ENCODE data around the gene OXGR1. TPM values are rescaled to one million over a fixed set of nuclear protein-coding genes. Genes with fewer than 3 reads are reported as not detected.
"Not testable (repeated sequence)": the region's sequence is repeated elsewhere in the genome, so short reads cannot be mapped to it uniquely, and the experiment has no call there.

OXGR1 gene
- polyA plus RNA-seq (ENCODE audit: low read depth in 6 of 6) = not detected

GRCh38 chr13:96994017-96994857 is at the start of gene OXGR1:
OXGR1 (minus strand) TSS chr13:96994476; CDS start chr13:96987759, 6,717 bp downstream.
- Mint-ChIP-seq H3K27me3 (peaks cover 43 to 53% (median 43%) of the 10 kb centered on the region in 3 donors), H3K36me3 (peaks cover 0 to 7% of the 10 kb centered on the region in 2 donors), H3K9me3 (peaks cover 5 to 29% (median 10%) of the 10 kb centered on the region in 7 donors), H3K4me3 (peak within 1 kb of the TSS in 7 of 8 donors; percentile 2 to 75 (median 47)), H3K27ac (peak within 1 kb of the TSS in 1 of 6 donors; percentile 89), H3K4me1 (peaks cover 6 to 17% (median 7%) of the 10 kb centered on the region in 3 donors)
- DNase-seq = no peak
- ATAC-seq (ENCODE audit: low read depth in 2 of 2) = no peak

GRCh38 chr13:97043302-97043701 is 49.0 kb upstream of the OXGR1 start:
- H3K36me3 Mint-ChIP-seq = no peaks in the 10 kb centered on the region
- no peak overlapping the region for H3K27ac Mint-ChIP-seq
- no peak for ATAC-seq (ENCODE audit: low read depth in 2 of 2)
- peaks cover 0 to 2% (median 0%) of the 10 kb centered on the region in 3 donors for H3K27me3 Mint-ChIP-seq
- H3K4me3 Mint-ChIP-seq = no peak overlapping the region
- peaks cover 0 to 4% (median 2%) of the 10 kb centered on the region in 7 donors for H3K9me3 Mint-ChIP-seq
- DNase-seq = no peak
- H3K4me1 Mint-ChIP-seq = no peaks in the 10 kb centered on the region

GRCh38 chr13:97030705-97031452 is 36.6 kb upstream of the OXGR1 start:
- no peak overlapping the region for H3K4me3 Mint-ChIP-seq
- peaks cover 4 to 32% (median 28%) of the 10 kb centered on the region in 3 donors for H3K27me3 Mint-ChIP-seq
- ATAC-seq (ENCODE audit: low read depth in 2 of 2) (no peak), DNase-seq (no peak)
- H3K9me3 Mint-ChIP-seq = peaks cover 2 to 13% (median 7%) of the 10 kb centered on the region in 7 donors
- no peak overlapping the region for H3K27ac Mint-ChIP-seq
- no peaks in the 10 kb centered on the region for H3K4me1 Mint-ChIP-seq
- peaks cover 0 to 7% of the 10 kb centered on the region in 2 donors for H3K36me3 Mint-ChIP-seq

- Mint-ChIP-seq H3K4me1 (no peaks in the 10 kb centered on the region), H3K27ac (no peak overlapping the region), H3K36me3 (no peaks in the 10 kb centered on the region), H3K9me3 (peaks cover 0 to 5% (median 4%) of the 10 kb centered on the region in 7 donors), H3K27me3 (peaks cover 13 to 28% (median 23%) of the 10 kb centered on the region in 3 donors), H3K4me3 (no peak overlapping the region)
- ATAC-seq (ENCODE audit: low read depth in 2 of 2) (no peak), DNase-seq (peak; percentile 11)
These were observed 34.4 kb upstream of the OXGR1 start for GRCh38 chr13:97028441-97029299.

GRCh38 chr13:97027162-97027554 is 32.9 kb upstream of the OXGR1 start:
- Mint-ChIP-seq H3K27me3 (peaks cover 20 to 27% (median 23%) of the 10 kb centered on the region in 3 donors), H3K4me3 (no peak overlapping the region)

DNA sequence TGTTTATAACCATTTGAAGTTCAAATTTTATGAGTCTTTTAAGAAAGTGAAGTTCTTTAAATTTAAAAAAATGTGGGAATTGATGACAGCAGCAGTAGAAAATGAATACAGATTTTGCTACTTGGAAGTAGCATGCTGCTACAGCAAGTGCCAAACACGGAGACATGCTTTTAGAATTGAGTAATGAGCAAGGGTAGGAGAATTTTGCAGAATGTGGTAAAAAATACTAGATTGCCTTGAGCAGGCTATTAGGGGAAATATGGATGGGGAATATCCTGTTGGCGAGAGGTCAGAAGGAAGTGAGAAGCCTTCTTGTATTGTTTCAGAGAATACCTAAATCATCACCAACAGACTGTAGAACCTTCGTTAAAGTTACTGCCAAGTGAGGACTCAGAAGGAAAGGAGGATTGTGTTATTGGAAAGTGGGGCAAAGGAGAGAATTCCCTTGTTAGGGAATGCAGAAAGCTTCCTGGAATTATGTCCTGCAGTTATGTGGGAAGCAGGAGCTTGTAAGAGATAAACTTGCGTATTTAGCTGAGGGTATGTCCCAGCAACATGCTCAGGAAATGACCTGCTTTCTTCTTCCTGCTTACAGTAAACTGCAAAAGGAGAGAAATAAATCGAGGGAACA is 32.4 kb upstream of the OXGR1 start:
- H3K27ac Mint-ChIP-seq = no peak overlapping the region
- DNase-seq = no peak
- H3K4me1 Mint-ChIP-seq = no peaks in the 10 kb centered on the region
- H3K36me3 Mint-ChIP-seq = no peaks in the 10 kb centered on the region
- H3K4me3 Mint-ChIP-seq = no peak overlapping the region
- no peak for ATAC-seq (ENCODE audit: low read depth in 2 of 2)
- peaks cover 20 to 27% (median 23%) of the 10 kb centered on the region in 3 donors for H3K27me3 Mint-ChIP-seq
- peaks cover 0 to 5% (median 2%) of the 10 kb centered on the region in 7 donors for H3K9me3 Mint-ChIP-seq

More at GRCh38 chr13:97027162-97027554, 32.9 kb upstream of the OXGR1 start:
- H3K4me1 Mint-ChIP-seq = no peaks in the 10 kb centered on the region
- H3K36me3 Mint-ChIP-seq = no peaks in the 10 kb centered on the region
- H3K9me3 Mint-ChIP-seq = peaks cover 0 to 5% (median 2%) of the 10 kb centered on the region in 7 donors
- DNase-seq = no peak
- no peak overlapping the region for H3K27ac Mint-ChIP-seq
- ATAC-seq (ENCODE audit: low read depth in 2 of 2) = no peak

GRCh38 chr13:97023812-97024211 is 29.5 kb upstream of the OXGR1 start:
- peaks cover 30 to 37% (median 36%) of the 10 kb centered on the region in 3 donors for H3K27me3 Mint-ChIP-seq
- ATAC-seq (ENCODE audit: low read depth in 2 of 2); H3K27ac Mint-ChIP-seq; H3K4me3 Mint-ChIP-seq; H3K4me1 Mint-ChIP-seq; DNase-seq; H3K36me3 Mint-ChIP-seq; H3K9me3 Mint-ChIP-seq: not testable (repeated sequence)

DNA sequence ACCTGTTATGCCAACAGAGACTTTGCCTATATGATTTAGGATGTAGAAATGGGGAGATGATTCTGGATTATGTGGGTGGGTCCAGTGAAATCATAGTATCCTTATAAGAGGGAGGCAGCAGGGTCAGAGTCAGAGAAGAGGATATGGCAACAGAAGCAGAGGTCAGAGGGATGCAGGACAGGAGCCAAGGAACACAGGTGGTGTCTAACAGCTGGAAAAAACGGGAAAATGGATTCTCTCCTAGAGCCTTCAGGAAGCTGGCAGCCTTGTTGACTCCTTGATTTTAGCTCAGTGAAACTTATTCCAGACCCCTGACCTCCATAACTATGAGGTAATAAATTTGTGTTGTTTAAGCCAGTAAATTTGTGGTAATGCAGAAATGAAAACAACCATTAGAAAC is 28.8 kb upstream of the OXGR1 start:
- no peak for ATAC-seq (ENCODE audit: low read depth in 2 of 2)
- Mint-ChIP-seq H3K27ac (peak overlapping the region in 1 of 6 donors; percentile 0), H3K9me3 (peaks cover 0 to 5% (median 2%) of the 10 kb centered on the region in 7 donors)

DNA sequence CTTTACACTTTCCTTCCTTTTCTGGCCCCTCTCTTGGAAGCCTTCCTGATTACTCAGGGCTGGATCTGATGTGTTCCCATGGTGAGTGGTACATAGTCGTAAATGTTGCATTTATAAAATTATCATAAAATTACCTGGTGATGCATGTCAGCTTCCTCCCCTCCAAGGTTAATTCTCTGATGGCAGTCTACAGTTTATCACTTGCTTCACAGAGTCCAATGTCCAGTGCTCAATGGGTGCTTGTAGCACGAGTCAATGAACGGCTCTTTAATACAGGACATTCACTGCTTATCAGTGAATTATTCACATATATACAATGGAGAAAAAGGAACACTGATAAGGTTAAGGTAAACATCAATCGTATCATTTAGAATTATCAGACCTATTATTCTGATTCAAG is 27.0 kb upstream of the OXGR1 start:
- ATAC-seq (ENCODE audit: low read depth in 2 of 2) = no peak
- Mint-ChIP-seq H3K27me3 (peaks cover 36 to 41% (median 39%) of the 10 kb centered on the region in 3 donors), H3K4me3 (no peak overlapping the region), H3K27ac (peak overlapping the region in 1 of 6 donors; percentile 46), H3K4me1 (no peaks in the 10 kb centered on the region), H3K36me3 (no peaks in the 10 kb centered on the region), H3K9me3 (peaks cover 0 to 4% (median 2%) of the 10 kb centered on the region in 7 donors)
- DNase-seq = no peak

More for the DNA sequence above, 28.8 kb upstream of the OXGR1 start:
- no peak overlapping the region for H3K4me3 Mint-ChIP-seq
- no peaks in the 10 kb centered on the region for H3K4me1 Mint-ChIP-seq
- H3K27me3 Mint-ChIP-seq = peaks cover 33 to 37% (median 35%) of the 10 kb centered on the region in 3 donors
- DNase-seq = no peak
- H3K36me3 Mint-ChIP-seq = no peaks in the 10 kb centered on the region

DNA sequence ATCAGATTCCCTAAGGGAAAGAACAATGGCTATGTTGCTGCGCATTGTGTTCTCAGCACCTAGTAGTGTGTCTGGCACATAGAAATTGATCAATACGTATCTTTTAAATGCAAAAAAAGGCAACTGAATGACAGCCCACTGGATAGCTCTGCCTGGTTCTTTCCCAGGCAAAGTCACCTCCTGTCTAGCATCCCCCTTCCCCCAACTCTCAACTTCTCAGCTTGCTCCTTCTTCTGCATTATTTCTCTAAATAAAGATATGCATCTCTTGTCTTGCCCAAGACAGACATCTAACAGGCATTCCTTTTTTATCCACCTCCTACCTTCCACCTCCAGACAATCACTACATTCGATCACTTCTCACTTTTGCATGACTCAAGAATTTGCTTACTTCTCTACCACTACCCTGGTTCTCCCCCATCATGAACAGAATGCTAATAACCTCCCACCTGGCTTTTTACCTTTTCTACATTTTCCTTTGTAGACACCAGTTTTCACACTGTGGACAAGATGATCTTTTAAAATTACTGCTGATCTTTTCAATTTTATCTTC is 26.5 kb upstream of the OXGR1 start:
- Mint-ChIP-seq H3K27ac (peak overlapping the region in 2 of 6 donors; percentile 3 to 30), H3K36me3 (no peaks in the 10 kb centered on the region)

DNA sequence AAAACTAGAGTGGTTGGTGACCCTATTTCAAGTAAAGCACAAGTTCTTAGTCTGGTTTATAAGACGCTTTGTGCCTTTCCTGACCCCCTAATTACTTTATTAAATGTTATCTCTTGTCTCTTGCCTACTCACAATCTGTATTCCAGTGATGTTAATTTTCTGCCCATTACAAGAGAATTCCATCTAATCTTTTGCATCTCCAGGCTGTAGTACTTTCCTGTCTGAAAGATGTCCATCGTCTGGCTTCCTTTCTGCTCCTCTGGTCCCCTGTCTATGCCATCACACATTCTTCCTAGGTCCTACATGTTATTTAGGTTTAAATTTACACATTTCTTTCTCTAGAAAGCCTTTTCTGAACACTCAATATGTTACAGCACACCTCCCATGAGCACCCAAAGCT is 25.9 kb upstream of the OXGR1 start:
- Mint-ChIP-seq H3K4me3 (no peak overlapping the region), H3K27ac (no peak overlapping the region), H3K9me3 (peaks cover 0 to 4% (median 2%) of the 10 kb centered on the region in 7 donors), H3K36me3 (no peaks in the 10 kb centered on the region), H3K27me3 (peaks cover 36 to 41% (median 39%) of the 10 kb centered on the region in 3 donors), H3K4me1 (peaks cover 0 to 3% (median 0%) of the 10 kb centered on the region in 3 donors)
- ATAC-seq (ENCODE audit: low read depth in 2 of 2) = no peak
- DNase-seq = no peak

More for the DNA sequence above, 26.5 kb upstream of the OXGR1 start:
- Mint-ChIP-seq H3K9me3 (peaks cover 0 to 4% (median 2%) of the 10 kb centered on the region in 7 donors), H3K4me1 (no peaks in the 10 kb centered on the region), H3K4me3 (no peak overlapping the region), H3K27me3 (peaks cover 36 to 41% (median 39%) of the 10 kb centered on the region in 3 donors)
- ATAC-seq (ENCODE audit: low read depth in 2 of 2) (no peak), DNase-seq (no peak)

DNA sequence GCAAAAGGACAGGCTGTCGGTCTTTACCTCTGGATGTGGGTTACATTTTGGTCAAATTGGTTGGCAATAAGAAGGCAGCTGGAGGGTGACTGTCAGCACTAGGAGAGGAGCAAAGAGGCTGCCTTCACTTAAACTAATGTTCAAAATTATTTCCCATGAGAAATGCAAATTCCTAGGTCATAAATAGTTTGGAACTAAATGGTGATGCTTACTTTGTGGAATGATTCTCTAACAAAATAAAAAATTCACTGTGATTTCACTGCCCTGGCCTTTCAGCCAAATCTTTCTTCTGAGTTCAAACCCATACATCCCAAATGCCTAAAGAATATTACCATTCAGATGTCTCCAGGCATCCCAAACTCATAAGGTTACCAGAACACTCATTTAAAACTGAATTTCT is 25.0 kb upstream of the OXGR1 start:
- ATAC-seq (ENCODE audit: low read depth in 2 of 2) (no peak), DNase-seq (no peak)
- Mint-ChIP-seq H3K27ac (no peak overlapping the region), H3K9me3 (peaks cover 0 to 2% (median 0%) of the 10 kb centered on the region in 7 donors), H3K4me3 (no peak overlapping the region), H3K27me3 (peaks cover 31 to 38% (median 34%) of the 10 kb centered on the region in 3 donors), H3K4me1 (peaks cover 0 to 3% (median 0%) of the 10 kb centered on the region in 3 donors), H3K36me3 (no peaks in the 10 kb centered on the region)

Data from naive B cell (primary cell).